GM23248 (cell line): ENCODE data around the gene PDZRN4.

ENCODE experiments used
- EZH2 ChIP-seq: fragments of 200-600 bp; sonication (generic); IDR thresholded peaks from 2 replicates; pipeline ENCODE4 v1.6.1; 2018; ENCODE audit warnings: antibody characterized with exemption, mild to moderate bottlenecking; ENCODE audit not compliant: insufficient read depth, poor library complexity, severe bottlenecking
- EZH2phosphoT487 ChIP-seq: fragments of 200-600 bp; sonication (generic); IDR thresholded peaks from 2 replicates; pipeline ENCODE4 v1.6.1; 2018; ENCODE audit warnings: antibody characterized with exemption, moderate library complexity, mild to moderate bottlenecking, low read depth; ENCODE audit not compliant: insufficient read depth

GRCh38 chr12:41402801-41403200 is 214.7 kb downstream of the PDZRN4 start:
- no peak for TF ChIP-seq EZH2phosphoT487
- no peak for TF ChIP-seq EZH2
